ENCODE data around the gene TAS2R40. TPM values are rescaled to one million over a fixed set of nuclear protein-coding genes. Genes with fewer than 3 reads are reported as not detected.

The TAS2R40 gene
- total RNA-seq, 2 donors from 2014 or later, result not detected

GRCh38 chr7:143183024-143183423 is 38.8 kb upstream of the TAS2R40 start, which contains the start of gene TAS2R39:
TSS of gene TAS2R39 (plus strand) at chr7:143183419. CDS start at chr7:143183419, 0 bp downstream.
- Mint-ChIP-seq H3K4me3 (no peak within 1 kb of the TSS), H3K9me3 (peaks cover 10% of the 10 kb centered on the region), H3K4me1 (no peaks in the 10 kb centered on the region), H3K27ac (no peak within 1 kb of the TSS), H3K36me3 (ENCODE audit: low read depth) (no peaks in the 10 kb centered on the region), H3K27me3 (ENCODE audit: insufficient read depth) (peaks cover 2% of the 10 kb centered on the region)
- Histone ChIP-seq H3K9ac (ENCODE audit: extremely low read depth, low read length, poor library complexity, severe bottlenecking) (no peak within 1 kb of the TSS), H3K27ac (ENCODE audit: low read depth, low read length) (no peak within 1 kb of the TSS), H3K36me3 (ENCODE audit: control insufficient read depth, insufficient read depth, low read length) (no peaks in the 10 kb centered on the region), H3K27me3 (ENCODE audit: control insufficient read depth, insufficient read depth, low read length, poor library complexity, severe bottlenecking) (no peaks in the 10 kb centered on the region), H3K4me1 (ENCODE audit: control insufficient read depth, insufficient read depth, low read length) (no peaks in the 10 kb centered on the region), H3K4me3 (ENCODE audit: low read length) (no peak within 1 kb of the TSS), H3K9me3 (ENCODE audit: control insufficient read depth, low read length) (peaks cover 18% of the 10 kb centered on the region)
- TF ChIP-seq, protein P1, sequence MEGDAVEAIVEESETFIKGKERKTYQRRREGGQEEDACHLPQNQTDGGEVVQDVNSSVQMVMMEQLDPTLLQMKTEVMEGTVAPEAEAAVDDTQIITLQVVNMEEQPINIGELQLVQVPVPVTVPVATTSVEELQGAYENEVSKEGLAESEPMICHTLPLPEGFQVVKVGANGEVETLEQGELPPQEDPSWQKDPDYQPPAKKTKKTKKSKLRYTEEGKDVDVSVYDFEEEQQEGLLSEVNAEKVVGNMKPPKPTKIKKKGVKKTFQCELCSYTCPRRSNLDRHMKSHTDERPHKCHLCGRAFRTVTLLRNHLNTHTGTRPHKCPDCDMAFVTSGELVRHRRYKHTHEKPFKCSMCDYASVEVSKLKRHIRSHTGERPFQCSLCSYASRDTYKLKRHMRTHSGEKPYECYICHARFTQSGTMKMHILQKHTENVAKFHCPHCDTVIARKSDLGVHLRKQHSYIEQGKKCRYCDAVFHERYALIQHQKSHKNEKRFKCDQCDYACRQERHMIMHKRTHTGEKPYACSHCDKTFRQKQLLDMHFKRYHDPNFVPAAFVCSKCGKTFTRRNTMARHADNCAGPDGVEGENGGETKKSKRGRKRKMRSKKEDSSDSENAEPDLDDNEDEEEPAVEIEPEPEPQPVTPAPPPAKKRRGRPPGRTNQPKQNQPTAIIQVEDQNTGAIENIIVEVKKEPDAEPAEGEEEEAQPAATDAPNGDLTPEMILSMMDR (conservative IDR thresholded peaks at IDR 0.05), result no peak
- 92 to 100% methylated on average over 2 to 3 of the region's 3 CpGs for WGBS, 2 experiments (ENCODE audit: insufficient coverage in 1 of 2, insufficient read length in 1 of 2)
- DNase-seq, result no peak

GRCh38 chr7:143185551-143185950 is 36.3 kb upstream of the TAS2R40 start:
- Histone ChIP-seq H3K9ac (ENCODE audit: extremely low read depth, low read length, poor library complexity, severe bottlenecking) (no peak overlapping the region), H3K36me3 (ENCODE audit: control insufficient read depth, insufficient read depth, low read length) (no peaks in the 10 kb centered on the region), H3K9me3 (ENCODE audit: control insufficient read depth, low read length) (peaks cover 4% of the 10 kb centered on the region), H3K4me3 (ENCODE audit: low read length) (no peak overlapping the region), H3K27ac (ENCODE audit: low read depth, low read length) (no peak overlapping the region), H3K4me1 (ENCODE audit: control insufficient read depth, insufficient read depth, low read length) (no peaks in the 10 kb centered on the region), H3K27me3 (ENCODE audit: control insufficient read depth, insufficient read depth, low read length, poor library complexity, severe bottlenecking) (no peaks in the 10 kb centered on the region)
- peaks cover 2% of the 10 kb centered on the region for H3K27me3 Mint-ChIP-seq (ENCODE audit: insufficient read depth)
- 64% methylated on average over 1 of the region's 1 CpG; no CpG with 5 or more reads in 1 of the 2 experiments for WGBS, 2 experiments (ENCODE audit: insufficient coverage in 1 of 2, insufficient read length in 1 of 2)
- DNase-seq, result no peak
- H3K36me3 Mint-ChIP-seq (ENCODE audit: low read depth), result no peaks in the 10 kb centered on the region
- TF ChIP-seq, protein P1 (conservative IDR thresholded peaks at IDR 0.05), result no peak
- no peak overlapping the region for H3K4me3 Mint-ChIP-seq
- no peaks in the 10 kb centered on the region for H3K4me1 Mint-ChIP-seq
- H3K27ac Mint-ChIP-seq, result no peak overlapping the region
- peaks cover 2% of the 10 kb centered on the region for H3K9me3 Mint-ChIP-seq

DNA sequence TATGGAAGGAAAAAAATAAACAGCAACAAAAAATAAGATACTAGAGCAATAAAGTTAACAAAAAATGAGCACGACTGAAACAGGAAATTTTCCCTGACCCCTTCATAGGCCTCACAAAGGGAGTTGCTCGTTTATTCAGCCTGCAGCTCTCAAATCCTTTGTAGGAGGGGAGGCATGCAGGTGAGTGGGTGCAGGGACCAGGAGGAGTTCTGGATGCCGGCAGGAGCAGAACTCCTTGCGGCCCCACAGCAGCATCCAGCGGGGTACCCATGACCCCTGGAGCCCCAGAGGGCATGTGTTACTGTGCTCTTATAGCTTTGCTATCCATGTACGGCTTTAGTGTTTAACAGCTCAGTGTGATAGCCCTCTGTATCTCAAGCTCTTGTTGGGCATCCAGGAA is 32.8 kb upstream of the TAS2R40 start:
- TF ChIP-seq, protein P1 (conservative IDR thresholded peaks at IDR 0.05), result no peak
- no peak overlapping the region for H3K9ac ChIP-seq (ENCODE audit: extremely low read depth, low read length, poor library complexity, severe bottlenecking)
- no peak overlapping the region for H3K27ac ChIP-seq (ENCODE audit: low read depth, low read length)
- H3K4me1 Mint-ChIP-seq, result peaks cover 16% of the 10 kb centered on the region
- no peaks in the 10 kb centered on the region for H3K27me3 ChIP-seq (ENCODE audit: control insufficient read depth, insufficient read depth, low read length, poor library complexity, severe bottlenecking)
- peaks cover under 1% of the 10 kb centered on the region for H3K27me3 Mint-ChIP-seq (ENCODE audit: insufficient read depth)
- H3K36me3 Mint-ChIP-seq (ENCODE audit: low read depth), result no peaks in the 10 kb centered on the region
- peak; percentile 56 for DNase-seq
- H3K9me3 ChIP-seq (ENCODE audit: control insufficient read depth, low read length), result no peaks in the 10 kb centered on the region
- H3K4me3 ChIP-seq (ENCODE audit: low read length), result no peak overlapping the region
- no peak overlapping the region for H3K4me3 Mint-ChIP-seq
- no peaks in the 10 kb centered on the region for H3K36me3 ChIP-seq (ENCODE audit: control insufficient read depth, insufficient read depth, low read length)
- no peaks in the 10 kb centered on the region for H3K9me3 Mint-ChIP-seq
- WGBS, 2 experiments (ENCODE audit: insufficient coverage in 1 of 2, insufficient read length in 1 of 2), result 82 to 84% methylated on average over 5 to 6 of the region's 6 CpGs
- peaks cover 3% of the 10 kb centered on the region for H3K4me1 ChIP-seq (ENCODE audit: control insufficient read depth, insufficient read depth, low read length)
- H3K27ac Mint-ChIP-seq, result no peak overlapping the region

All from endodermal cell (in vitro differentiated cells).